CD4-positive, alpha-beta memory T cell (primary cell): ENCODE data around the gene TTLL1. TPM values are rescaled to one million over a fixed set of nuclear protein-coding genes. Genes with fewer than 3 reads are reported as not detected.

ENCODE experiments used
- CTCF ChIA-PET: fragments of 350-600 bp; sonication (Branson Sonifier 250); formaldehyde crosslinking; loops from one replicate; lab custom pipeline; 2021; ENCODE audit warnings: inconsistent platforms; ENCODE audit not compliant: partially characterized antibody; lab: Charles Lee
- POLR2A ChIA-PET: fragments of 350-600 bp; sonication (Branson Sonifier 250); formaldehyde crosslinking; loops from one replicate; lab custom pipeline; 2021; ENCODE audit not compliant: partially characterized antibody; lab: Charles Lee
- DNase-seq, 5 donors: peaks; one replicate each; pipeline versions ENCODE4 v3.0.0 to v3.0.0-alpha.2; 2020 to 2022; ENCODE audit warnings: mixed read lengths in 1 of 5
- H3K27ac ChIP-seq: one replicate; pipeline ENCODE4 v1.7.0; 2013; ENCODE audit warnings: low read depth, low read length
- H3K27me3 ChIP-seq: 2 replicates; pipeline ENCODE4 v1.7.0; 2013; ENCODE audit warnings: mild to moderate bottlenecking, low read length, moderate library complexity; ENCODE audit not compliant: insufficient read depth
- H3K36me3 ChIP-seq: 2 replicates; pipeline ENCODE4 v1.7.0; 2013; ENCODE audit warnings: mild to moderate bottlenecking, low read length, moderate library complexity; ENCODE audit not compliant: insufficient read depth
- H3K4me1 ChIP-seq: 2 replicates; pipeline ENCODE4 v1.7.0; 2013; ENCODE audit warnings: mild to moderate bottlenecking, low read length, moderate library complexity; ENCODE audit not compliant: insufficient read depth
- H3K4me3 ChIP-seq, 2 donors: one replicate each; pipeline ENCODE4 v1.7.0; 2013; ENCODE audit warnings: low read length in 2 of 2, mild to moderate bottlenecking in 1 of 2
- H3K9me3 ChIP-seq, 2 donors: one replicate each; pipeline ENCODE4 v1.7.0; 2013; ENCODE audit warnings: low read length in 2 of 2, control low read depth in 1 of 2; ENCODE audit not compliant: control insufficient read depth in 1 of 2
- H3K27ac Mint-ChIP-seq, 7 donors: one replicate each; pipeline ENCODE4 v1.8.0; 2020 to 2021; ENCODE audit warnings: mixed read lengths in 7 of 7, mild to moderate bottlenecking in 6 of 7, inconsistent platforms in 3 of 7, moderate library complexity in 3 of 7
- H3K27me3 Mint-ChIP-seq, 2 donors: one replicate each; pipeline ENCODE4 v1.8.0; 2020 to 2021; ENCODE audit warnings: mixed read lengths in 2 of 2
- H3K36me3 Mint-ChIP-seq, 2 donors: one replicate each; pipeline ENCODE4 v1.8.0; 2020 to 2021; ENCODE audit warnings: mixed read lengths in 2 of 2, inconsistent platforms in 1 of 2, mild to moderate bottlenecking in 1 of 2
- H3K4me1 Mint-ChIP-seq, 4 donors: one replicate each; pipeline ENCODE4 v1.8.0; 2020 to 2021; ENCODE audit warnings: mixed read lengths in 4 of 4, mild to moderate bottlenecking in 1 of 4
- H3K4me3 Mint-ChIP-seq, 8 donors: one replicate each; pipeline ENCODE4 v1.8.0; 2020 to 2021; ENCODE audit warnings: mixed read lengths in 8 of 8, mild to moderate bottlenecking in 7 of 8, moderate library complexity in 6 of 8, inconsistent platforms in 3 of 8
- H3K9me3 Mint-ChIP-seq, 8 donors: one replicate each; pipeline ENCODE4 v1.8.0; 2020 to 2021; ENCODE audit warnings: mixed read lengths in 8 of 8, mild to moderate bottlenecking in 5 of 8, inconsistent platforms in 3 of 8, moderate library complexity in 1 of 8
- intact Hi-C: fragments of 100-400 bp; cut with micrococcal nuclease; formaldehyde crosslinking; loops from one replicate; pipeline ENCODE4 v1.15.1; 2023
- polyA plus RNA-seq, 2 donors: library from polyadenylated mRNA; unstranded; fragments of 300-500 nt; fragmentation: Illumina TruSeq; gene quantifications; one replicate each; pipeline ENCODE4 v1.2.3, GENCODE V29; 2021
- total RNA-seq, 2 experiments: library from RNA; stranded (reverse); gene quantifications; one replicate each; pipeline ENCODE4 v1.2.3, GENCODE V29; 2021

Gene TTLL1
- total and polyA plus RNA-seq, 4 experiments from 2014 or later = 6.4 to 15.6 (median 9.0) TPM

- Mint-ChIP-seq H3K27ac (peak within 1 kb of the TSS; percentile 92 to 99 (median 97)), H3K4me1 (peaks cover 22 to 59% (median 37%) of the 10 kb centered on the region in 4 donors), H3K36me3 (peaks cover 0 to 16% of the 10 kb centered on the region in 2 donors), H3K4me3 (peak within 1 kb of the TSS; percentile 97 to 99 (median 98)), H3K27me3 (no peaks in the 10 kb centered on the region), H3K9me3 (no peaks in the 10 kb centered on the region)
- peak within 1 kb of the TSS; percentile 79 for H3K27ac ChIP-seq
- POLR2A ChIA-PET = interaction anchor here (0.5 to 3.0 kb wide), 23 partner anchors 9 to 398 kb away, joined by 3 to 31 read pairs (median 4); partner anchors contain the start of genes ARFGAP3, CYB5R3 and TTLL12
- H3K9me3 ChIP-seq = no peaks in the 10 kb centered on the region
- no peaks in the 10 kb centered on the region for H3K27me3 ChIP-seq
- CTCF ChIA-PET = interaction anchor here (0.9 to 2.9 kb wide), 2 partner anchors 14 to 19 kb away, joined by 3 to 11 read pairs; no protein-coding TSS in a partner anchor
- H3K36me3 ChIP-seq = no peaks in the 10 kb centered on the region
- intact Hi-C loops = loop anchor here (1.0 to 10.0 kb wide), 3 partner anchors 158 to 400 kb away; partner anchors contain the start of genes ARFGAP3, POLDIP3 and TTLL12
- H3K4me3 ChIP-seq = peak within 1 kb of the TSS; percentile 74 to 76
- peaks cover 27% of the 10 kb centered on the region for H3K4me1 ChIP-seq
- DNase-seq = peak; percentile 97 to 99 (median 97)
Observed at GRCh38 chr22:43014869-43015676, 74.1 kb downstream of the TTLL1 start, which contains the start of gene PACSIN2. TSS of gene PACSIN2 (minus strand) at chr22:43015149. CDS start at chr22:42912080, 103,069 bp downstream.

- peak overlapping the region; percentile 97 to 99 (median 98) for H3K4me3 Mint-ChIP-seq
- Histone ChIP-seq H3K9me3 (no peaks in the 10 kb centered on the region), H3K27me3 (no peaks in the 10 kb centered on the region), H3K27ac (peak overlapping the region; percentile 79), H3K4me1 (peaks cover 29% of the 10 kb centered on the region), H3K4me3 (peak overlapping the region; percentile 7 to 74), H3K36me3 (no peaks in the 10 kb centered on the region)
- no peaks in the 10 kb centered on the region for H3K9me3 Mint-ChIP-seq
- DNase-seq = peak; percentile 36 to 62 (median 43)
- H3K27me3 Mint-ChIP-seq = no peaks in the 10 kb centered on the region
- POLR2A ChIA-PET = interaction anchor here (0.5 to 3.0 kb wide), 15 partner anchors 8 to 398 kb away, joined by 3 to 31 read pairs (median 5); partner anchors contain the start of genes ARFGAP3, CYB5R3 and TTLL12
- CTCF ChIA-PET = interaction anchor here (0.9 to 2.9 kb wide), 2 partner anchors 14 to 19 kb away, joined by 3 to 11 read pairs; no protein-coding TSS in a partner anchor
- intact Hi-C loops = loop anchor here (2.0 to 10.0 kb wide), 2 partner anchors 158 to 400 kb away; partner anchors contain the start of genes ARFGAP3 and POLDIP3
- peak overlapping the region; percentile 91 to 97 (median 96) for H3K27ac Mint-ChIP-seq
- H3K4me1 Mint-ChIP-seq = peaks cover 24 to 65% (median 38%) of the 10 kb centered on the region in 4 donors
- H3K36me3 Mint-ChIP-seq = peaks cover 0 to 16% of the 10 kb centered on the region in 2 donors
Observed at GRCh38 chr22:43014316-43014868, 74.8 kb downstream of the TTLL1 start.

DNA sequence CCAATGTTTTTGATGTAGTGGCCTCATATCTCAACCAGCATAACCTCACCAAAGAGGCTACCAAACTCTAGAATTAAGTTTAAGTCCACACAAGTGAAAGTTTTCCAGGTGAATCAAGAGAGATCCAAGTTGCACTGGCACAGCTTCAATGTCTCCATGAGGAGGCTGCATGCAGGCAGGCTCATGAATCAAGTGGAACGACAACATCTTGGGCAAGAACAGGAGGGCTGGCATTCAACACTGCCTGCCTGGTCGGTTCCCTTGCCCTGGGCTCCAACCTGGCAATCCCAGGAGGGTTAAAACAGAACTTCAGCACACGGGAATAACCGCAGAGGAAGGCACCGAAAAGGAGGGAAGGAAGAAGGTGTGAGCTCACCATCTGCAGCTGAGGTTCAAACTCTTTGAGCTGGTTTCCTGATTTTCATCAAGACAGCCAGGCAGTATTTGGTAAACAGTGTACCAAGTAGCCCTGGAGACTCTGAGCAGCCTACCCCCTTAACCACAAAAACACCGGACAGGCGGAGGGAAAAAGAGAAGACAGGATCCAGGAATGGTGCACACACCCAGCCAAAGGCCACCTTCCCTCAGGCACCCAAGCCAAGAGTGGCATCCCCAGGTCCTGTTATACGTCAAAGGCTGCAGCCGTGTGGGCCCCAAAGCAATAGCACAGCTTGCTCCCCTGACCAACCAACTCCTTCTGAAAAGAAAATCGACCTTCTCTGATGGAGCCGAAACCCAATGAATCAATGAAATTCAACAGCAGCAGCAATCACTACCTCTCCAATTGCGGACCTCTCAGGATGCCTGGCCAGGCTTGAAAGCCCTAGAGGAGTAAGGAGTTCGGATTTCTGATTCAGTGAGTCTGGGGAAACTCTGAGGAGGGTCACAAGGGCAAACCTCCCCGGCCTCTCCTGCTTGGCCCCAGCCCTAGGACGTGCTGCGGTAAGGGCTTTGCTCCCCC, 75.6 kb downstream of the TTLL1 start:
- peaks cover 0 to 16% of the 10 kb centered on the region in 2 donors for H3K36me3 Mint-ChIP-seq
- no peaks in the 10 kb centered on the region for H3K9me3 Mint-ChIP-seq
- peaks cover 28 to 72% (median 45%) of the 10 kb centered on the region in 4 donors for H3K4me1 Mint-ChIP-seq
- Histone ChIP-seq H3K27ac (peak overlapping the region; percentile 79), H3K9me3 (no peaks in the 10 kb centered on the region), H3K4me3 (peak overlapping the region; percentile 7 to 74), H3K36me3 (no peaks in the 10 kb centered on the region), H3K27me3 (no peaks in the 10 kb centered on the region), H3K4me1 (peaks cover 36% of the 10 kb centered on the region)
- CTCF ChIA-PET = interaction anchor here (0.9 to 2.9 kb wide), 3 partner anchors 11 to 20 kb away, joined by 3 to 11 read pairs (median 3); no protein-coding TSS in a partner anchor
- DNase-seq = peak in 1 of 5 donors; percentile 65
- peak overlapping the region; percentile 91 to 97 (median 96) for H3K27ac Mint-ChIP-seq
- peak overlapping the region; percentile 97 to 99 (median 98) for H3K4me3 Mint-ChIP-seq
- no peaks in the 10 kb centered on the region for H3K27me3 Mint-ChIP-seq
- POLR2A ChIA-PET = interaction anchor here (0.9 to 3.0 kb wide), 8 partner anchors 11 to 174 kb away, joined by 3 to 31 read pairs (median 8); partner anchors contain the start of genes ARFGAP3 and TTLL12
- intact Hi-C loops = loop anchor here (2.0 to 10.0 kb wide), 2 partner anchors 157 to 399 kb away; partner anchors contain the start of genes ARFGAP3 and POLDIP3

DNA sequence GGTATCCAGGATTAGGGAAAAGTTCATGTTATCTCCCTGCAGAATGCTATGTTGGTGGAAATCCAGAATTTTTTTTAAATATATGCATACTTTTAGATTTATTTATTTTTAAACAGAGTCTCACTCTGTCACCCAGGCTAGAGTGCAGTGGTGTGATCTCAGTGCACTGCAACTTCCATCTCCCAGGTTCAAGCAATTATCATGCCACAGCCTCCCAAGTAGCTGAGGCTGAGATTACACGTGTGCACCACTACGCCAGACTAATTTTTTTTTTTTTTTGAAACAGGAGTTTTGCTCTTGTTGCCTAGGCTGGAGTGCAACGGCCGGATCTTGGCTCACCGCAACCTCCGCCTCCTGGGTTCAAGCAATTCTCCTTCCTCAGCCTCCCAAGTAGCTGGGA, 76.8 kb downstream of the TTLL1 start:
- H3K4me1 Mint-ChIP-seq = peaks cover 33 to 76% (median 50%) of the 10 kb centered on the region in 4 donors
- H3K27ac Mint-ChIP-seq = no peak overlapping the region
- no peak overlapping the region for H3K4me3 ChIP-seq
- peaks cover 0 to 16% of the 10 kb centered on the region in 2 donors for H3K36me3 Mint-ChIP-seq
- CTCF ChIA-PET = interaction anchor here (1.3 kb wide), 1 partner anchor 10 kb away, joined by 3 read pairs; no protein-coding TSS in a partner anchor
- no peak overlapping the region for H3K4me3 Mint-ChIP-seq
- intact Hi-C loops = loop anchor here (10.0 kb wide), 1 partner anchor 398 kb away; the partner anchor contains the start of gene POLDIP3
- no peak overlapping the region for H3K27ac ChIP-seq
- H3K9me3 Mint-ChIP-seq = no peaks in the 10 kb centered on the region
- no peaks in the 10 kb centered on the region for H3K36me3 ChIP-seq
- no peak for DNase-seq
- no peaks in the 10 kb centered on the region for H3K27me3 ChIP-seq
- no peaks in the 10 kb centered on the region for H3K9me3 ChIP-seq
- POLR2A ChIA-PET = no interaction called here
- peaks cover 45% of the 10 kb centered on the region for H3K4me1 ChIP-seq
- no peaks in the 10 kb centered on the region for H3K27me3 Mint-ChIP-seq

DNA sequence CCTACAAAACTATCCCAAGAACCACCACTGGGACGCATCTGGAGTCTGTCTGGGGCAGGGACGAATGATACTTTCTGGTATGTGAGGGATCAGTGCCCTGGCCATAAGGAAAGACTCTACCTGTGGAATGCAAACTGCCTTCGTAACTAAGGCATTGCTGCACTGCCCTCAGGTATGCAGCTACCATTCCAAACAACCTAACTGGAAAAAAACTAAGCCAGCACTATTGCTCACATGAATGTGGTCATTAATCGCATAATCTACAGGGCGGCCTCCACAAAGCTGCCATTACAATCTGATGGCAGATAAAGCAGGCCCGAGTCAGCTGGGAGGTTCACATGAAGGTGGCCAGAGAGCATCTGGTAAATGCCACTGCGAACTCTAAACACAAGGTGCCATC, 78.1 kb downstream of the TTLL1 start:
- intact Hi-C loops = loop anchor here (10.0 kb wide), 1 partner anchor 396 kb away; the partner anchor contains the start of gene POLDIP3
- Histone ChIP-seq H3K36me3 (no peaks in the 10 kb centered on the region), H3K27me3 (no peaks in the 10 kb centered on the region), H3K27ac (no peak overlapping the region), H3K4me3 (no peak overlapping the region), H3K4me1 (peaks cover 49% of the 10 kb centered on the region), H3K9me3 (no peaks in the 10 kb centered on the region)
- ChIA-PET POLR2A (no interaction called here), CTCF (no interaction called here)
- H3K4me3 Mint-ChIP-seq = peak overlapping the region in 1 of 8 donors; percentile 42
- DNase-seq = no peak
- H3K9me3 Mint-ChIP-seq = no peaks in the 10 kb centered on the region
- H3K4me1 Mint-ChIP-seq = peaks cover 41 to 86% (median 60%) of the 10 kb centered on the region in 4 donors
- H3K27ac Mint-ChIP-seq = peak overlapping the region in 2 of 7 donors; percentile 12 to 37
- peaks cover 0 to 16% of the 10 kb centered on the region in 2 donors for H3K36me3 Mint-ChIP-seq
- H3K27me3 Mint-ChIP-seq = no peaks in the 10 kb centered on the region

GRCh38 chr22:43009444-43009843, 79.7 kb downstream of the TTLL1 start:
- H3K4me1 ChIP-seq = peaks cover 56% of the 10 kb centered on the region
- H3K27me3 Mint-ChIP-seq = no peaks in the 10 kb centered on the region
- DNase-seq = no peak
- peaks cover 47 to 87% (median 65%) of the 10 kb centered on the region in 4 donors for H3K4me1 Mint-ChIP-seq
- no peak overlapping the region for H3K4me3 Mint-ChIP-seq
- H3K27me3 ChIP-seq = no peaks in the 10 kb centered on the region
- no peaks in the 10 kb centered on the region for H3K9me3 Mint-ChIP-seq
- H3K36me3 Mint-ChIP-seq = peaks cover 0 to 9% of the 10 kb centered on the region in 2 donors
- intact Hi-C loops = no loop called here
- CTCF ChIA-PET = no interaction called here
- H3K27ac Mint-ChIP-seq = no peak overlapping the region
- no peak overlapping the region for H3K27ac ChIP-seq
- H3K4me3 ChIP-seq = no peak overlapping the region
- H3K36me3 ChIP-seq = no peaks in the 10 kb centered on the region
- POLR2A ChIA-PET = no interaction called here
- no peaks in the 10 kb centered on the region for H3K9me3 ChIP-seq
